ENCODE measurements around the gene AOPEP.

DNA sequence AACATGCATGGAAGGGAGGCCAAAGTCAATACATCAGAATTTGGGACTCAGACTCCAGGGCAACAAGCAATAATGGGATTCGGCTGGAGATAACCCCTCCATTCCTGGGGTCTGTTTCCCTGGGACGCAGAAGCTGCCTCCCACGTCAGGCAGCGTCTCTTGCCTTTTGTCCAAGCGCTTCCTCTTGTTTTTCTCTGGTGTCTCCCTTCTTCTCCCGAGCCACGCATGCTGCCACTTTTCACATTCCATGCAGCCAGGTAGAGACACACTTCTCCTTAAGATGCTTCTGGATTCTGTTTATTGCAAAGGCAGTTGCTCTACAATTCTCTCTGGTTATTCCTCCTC lies 267.3 kb downstream of the AOPEP start:
- TF ChIP-seq, protein P1, sequence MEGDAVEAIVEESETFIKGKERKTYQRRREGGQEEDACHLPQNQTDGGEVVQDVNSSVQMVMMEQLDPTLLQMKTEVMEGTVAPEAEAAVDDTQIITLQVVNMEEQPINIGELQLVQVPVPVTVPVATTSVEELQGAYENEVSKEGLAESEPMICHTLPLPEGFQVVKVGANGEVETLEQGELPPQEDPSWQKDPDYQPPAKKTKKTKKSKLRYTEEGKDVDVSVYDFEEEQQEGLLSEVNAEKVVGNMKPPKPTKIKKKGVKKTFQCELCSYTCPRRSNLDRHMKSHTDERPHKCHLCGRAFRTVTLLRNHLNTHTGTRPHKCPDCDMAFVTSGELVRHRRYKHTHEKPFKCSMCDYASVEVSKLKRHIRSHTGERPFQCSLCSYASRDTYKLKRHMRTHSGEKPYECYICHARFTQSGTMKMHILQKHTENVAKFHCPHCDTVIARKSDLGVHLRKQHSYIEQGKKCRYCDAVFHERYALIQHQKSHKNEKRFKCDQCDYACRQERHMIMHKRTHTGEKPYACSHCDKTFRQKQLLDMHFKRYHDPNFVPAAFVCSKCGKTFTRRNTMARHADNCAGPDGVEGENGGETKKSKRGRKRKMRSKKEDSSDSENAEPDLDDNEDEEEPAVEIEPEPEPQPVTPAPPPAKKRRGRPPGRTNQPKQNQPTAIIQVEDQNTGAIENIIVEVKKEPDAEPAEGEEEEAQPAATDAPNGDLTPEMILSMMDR (IDR thresholded peaks at IDR 0.05): no peak
- no peak for TF ChIP-seq POLR2AphosphoS5 (IDR thresholded peaks at IDR 0.05)

Measured in suprapubic skin (tissue), 3 donors.